ENCODE measurements around the gene CSF1R. TPM values are rescaled to one million over a fixed set of nuclear protein-coding genes. Genes with fewer than 3 reads are reported as not detected.
A peak's percentile ranks its signal among the peaks of the same experiment; 100 is the strongest.

Gene CSF1R
- total RNA-seq, 1 donor from 2014 or later: 21.2 TPM

DNA sequence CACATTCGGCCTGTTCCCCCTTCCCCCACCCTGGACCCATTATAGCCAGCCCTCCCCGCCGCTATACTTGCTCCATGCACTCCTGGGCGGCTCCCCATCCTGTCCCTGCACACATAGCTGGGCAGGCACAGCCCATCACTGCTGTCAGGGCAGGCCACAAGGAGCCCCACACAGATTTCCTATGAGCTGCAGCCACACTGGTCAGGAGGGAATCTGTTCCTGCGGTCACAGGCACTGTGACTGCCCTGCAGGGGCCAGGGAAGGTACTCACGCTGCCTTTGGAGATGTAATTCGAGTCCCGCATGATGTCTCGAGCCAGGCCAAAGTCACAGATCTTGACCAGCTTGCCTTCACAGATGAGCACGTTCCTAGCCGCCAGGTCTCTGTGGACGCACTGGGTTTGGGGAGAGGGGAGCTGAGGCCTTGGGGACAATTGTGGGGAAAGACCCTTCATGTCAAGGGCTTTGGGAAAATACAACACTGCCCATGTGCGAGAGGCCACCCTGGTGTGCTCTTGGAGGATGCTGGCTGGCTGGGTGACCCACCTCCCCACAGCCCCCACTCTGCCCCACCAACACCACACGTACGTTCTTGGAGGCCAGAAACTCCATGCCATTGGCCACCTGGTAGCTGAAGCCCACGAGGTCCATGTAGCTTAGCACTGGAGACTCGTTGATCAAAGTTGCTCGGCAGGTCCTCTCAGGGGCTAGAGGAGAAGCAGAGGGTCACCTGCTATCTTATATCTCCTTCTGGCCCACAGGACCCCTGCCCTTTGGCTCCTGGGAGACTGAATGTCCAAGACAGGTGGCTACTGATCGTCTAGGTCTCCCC is 34.5 kb upstream of the CSF1R start:
- no peak for DNase-seq

DNA sequence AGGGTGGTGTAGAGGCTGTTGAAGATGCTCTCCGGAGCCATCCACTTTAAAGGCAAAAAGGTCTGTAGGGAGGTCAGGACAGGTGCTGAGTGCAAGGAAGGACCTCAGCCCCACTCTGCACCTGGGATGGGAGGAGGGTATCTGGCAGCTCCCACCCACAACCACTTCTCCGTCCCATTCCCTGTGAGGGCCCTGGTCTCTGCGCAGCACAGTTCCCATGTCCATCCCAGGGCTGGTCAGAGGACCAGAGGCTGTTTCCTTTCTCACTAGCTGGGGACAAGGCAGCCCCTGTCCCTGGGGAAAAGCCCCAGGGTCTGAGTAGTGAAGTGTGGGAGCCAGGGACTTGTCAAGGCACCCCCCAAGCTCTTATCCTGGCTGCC is 33.7 kb upstream of the CSF1R start:
- DNase-seq: no peak

DNA sequence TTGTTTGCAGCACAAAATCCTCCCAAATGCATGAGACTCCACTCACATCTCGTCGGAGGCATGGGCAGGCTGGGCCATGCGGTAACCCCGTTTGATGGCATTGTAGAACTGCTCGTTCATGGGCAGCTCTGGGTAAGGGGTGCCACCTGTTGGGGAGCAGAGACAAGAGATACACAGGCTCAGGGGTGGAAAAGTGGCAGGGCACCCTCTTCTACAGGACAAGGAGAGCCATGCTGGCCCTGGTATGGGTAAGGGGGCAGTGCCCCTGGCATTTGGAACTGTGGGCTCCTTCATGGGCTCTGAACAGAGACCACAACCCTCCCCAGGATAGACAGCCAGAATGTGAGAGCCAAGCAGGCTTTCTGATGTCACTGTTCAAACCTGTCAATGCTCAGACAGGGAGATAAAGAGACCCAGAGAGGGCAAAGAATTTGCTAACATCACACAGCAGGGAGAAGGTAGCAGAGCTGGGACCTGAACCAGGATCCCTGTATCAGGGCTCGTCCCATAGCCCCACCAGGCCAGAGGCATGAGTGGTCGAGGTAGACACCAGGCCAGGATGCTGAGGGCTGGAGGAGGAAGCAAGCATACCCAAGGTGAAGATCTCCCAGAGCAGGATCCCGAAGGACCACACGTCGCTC is 33.2 kb upstream of the CSF1R start:
- DNase-seq: no peak

DNA sequence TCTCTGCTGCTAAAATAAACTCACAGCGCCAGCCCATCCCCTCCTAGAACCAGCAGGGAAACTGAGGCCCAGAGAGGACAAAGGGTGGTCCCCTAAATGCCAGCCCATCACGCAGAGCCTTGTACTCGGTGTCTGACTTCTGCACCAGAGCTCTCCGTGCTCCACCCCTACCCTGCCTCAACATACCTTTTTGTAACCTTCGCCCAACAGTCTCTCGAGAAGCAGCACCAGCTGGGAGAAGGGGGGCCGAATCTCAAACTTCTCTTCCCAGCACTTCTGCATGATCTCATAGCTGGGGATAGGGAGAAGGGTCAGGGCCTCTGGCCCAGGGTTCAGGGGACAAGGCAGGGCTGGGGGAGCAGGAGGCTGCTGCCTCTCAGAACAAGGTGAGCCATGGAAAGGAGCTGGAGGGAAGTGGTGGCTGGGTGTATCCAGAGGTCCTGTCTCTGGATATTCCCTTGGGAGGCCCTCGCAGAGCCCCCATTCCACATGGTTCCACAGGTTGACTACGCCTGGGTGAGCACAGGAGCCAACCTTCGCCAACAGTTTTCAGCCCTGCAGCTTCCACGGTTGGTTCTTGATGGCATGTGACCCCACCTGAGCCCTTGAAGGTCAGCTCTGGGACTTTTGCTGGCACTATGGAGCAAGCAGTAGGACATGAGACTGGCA is 32.3 kb upstream of the CSF1R start:
- DNase-seq: no peak

DNA sequence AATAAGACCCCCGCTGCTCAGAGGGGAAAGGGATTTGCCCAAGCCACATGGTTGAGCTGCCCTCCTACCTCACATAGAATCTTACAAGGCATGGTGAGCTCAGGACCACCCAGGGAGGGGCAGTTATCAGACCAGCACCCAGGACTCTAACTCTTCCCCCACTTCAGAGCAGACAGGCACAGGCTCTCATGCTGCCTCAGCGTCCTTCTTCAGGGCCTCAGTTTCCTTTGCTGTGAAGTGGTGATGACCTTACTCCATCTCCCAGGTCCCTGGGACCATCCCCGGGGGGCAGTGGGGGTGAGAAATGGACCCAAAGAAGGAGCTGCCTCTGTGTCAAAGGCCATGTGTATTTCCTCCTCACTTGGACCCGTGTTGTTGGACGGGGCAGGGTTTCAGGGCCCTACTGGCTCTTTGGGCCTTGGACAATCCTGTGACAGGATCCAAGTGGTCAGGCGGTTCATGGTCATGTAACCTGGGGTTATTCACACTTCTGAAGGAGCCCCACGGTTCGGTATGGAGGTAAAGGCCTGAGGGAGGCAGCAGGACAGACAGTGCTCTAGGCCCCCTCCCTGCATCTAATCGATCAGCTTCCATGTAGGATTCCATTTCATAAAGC is 31.7 kb upstream of the CSF1R start:
- DNase-seq: no peak

DNA sequence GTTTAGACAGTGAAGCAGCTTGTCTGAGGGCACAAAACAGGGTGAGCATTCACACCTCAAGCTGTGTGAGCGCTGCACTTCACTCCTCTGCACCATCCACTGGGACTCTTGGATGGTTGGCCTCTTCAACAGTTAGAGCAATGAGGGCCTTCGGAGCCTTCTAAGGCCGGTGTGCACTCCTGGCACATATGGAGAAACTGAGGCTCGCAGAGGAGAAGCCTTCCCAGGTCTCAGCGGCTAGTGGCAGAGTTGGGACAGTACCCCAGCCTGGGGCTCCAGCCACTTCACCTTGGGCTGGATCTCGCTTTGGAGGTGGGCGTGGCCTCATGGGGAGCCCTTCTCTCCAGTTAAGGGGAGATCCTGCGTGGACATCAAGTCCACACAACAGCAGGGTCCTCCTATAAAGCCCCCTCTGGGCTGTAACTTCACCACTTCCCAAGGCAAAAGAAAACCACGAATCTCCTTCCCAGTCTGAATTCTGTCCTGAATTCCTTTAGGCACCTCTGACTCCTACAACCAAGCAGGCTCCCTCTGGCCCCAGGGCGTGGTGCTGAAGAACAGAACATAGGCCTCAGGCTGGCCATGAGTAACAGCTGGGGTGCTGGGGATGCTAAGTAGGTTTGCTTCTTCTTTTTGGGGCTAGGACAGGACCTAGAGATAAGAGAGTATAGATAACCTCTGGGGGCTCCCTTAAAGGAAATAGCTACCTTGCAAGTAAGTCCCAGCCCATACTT is 30.5 kb upstream of the CSF1R start:
- no peak for DNase-seq

DNA sequence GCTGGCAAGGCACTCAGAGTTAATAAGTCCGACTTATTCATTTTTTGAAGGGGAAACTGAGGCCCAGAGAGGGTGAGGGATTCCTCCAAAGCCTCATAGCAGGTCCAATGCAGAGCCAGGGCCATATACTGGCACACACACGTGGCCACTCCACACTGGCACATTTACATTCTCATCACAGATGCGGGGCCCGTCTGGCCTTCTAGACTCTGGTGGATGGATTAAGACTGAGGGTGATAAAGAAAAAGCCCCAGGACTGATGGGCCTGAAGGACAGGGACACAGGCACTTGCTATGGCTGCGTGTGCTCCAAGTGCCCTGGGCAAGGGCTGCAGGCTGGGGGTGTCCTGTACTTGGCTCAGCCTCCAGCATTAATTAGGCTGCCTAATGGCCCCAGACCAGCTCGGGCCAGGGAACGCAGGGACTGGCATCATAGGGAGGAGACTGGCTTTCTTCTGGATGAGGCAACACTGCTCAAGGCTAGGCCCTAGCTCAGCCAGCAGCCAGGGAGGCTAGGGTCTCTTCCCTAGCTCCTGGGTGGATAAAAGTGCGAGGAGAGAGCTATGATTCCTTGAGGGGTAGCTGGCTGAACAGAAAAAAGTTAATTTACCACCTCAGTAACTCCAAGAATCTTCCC is 28.5 kb upstream of the CSF1R start:
- DNase-seq: no peak

DNA sequence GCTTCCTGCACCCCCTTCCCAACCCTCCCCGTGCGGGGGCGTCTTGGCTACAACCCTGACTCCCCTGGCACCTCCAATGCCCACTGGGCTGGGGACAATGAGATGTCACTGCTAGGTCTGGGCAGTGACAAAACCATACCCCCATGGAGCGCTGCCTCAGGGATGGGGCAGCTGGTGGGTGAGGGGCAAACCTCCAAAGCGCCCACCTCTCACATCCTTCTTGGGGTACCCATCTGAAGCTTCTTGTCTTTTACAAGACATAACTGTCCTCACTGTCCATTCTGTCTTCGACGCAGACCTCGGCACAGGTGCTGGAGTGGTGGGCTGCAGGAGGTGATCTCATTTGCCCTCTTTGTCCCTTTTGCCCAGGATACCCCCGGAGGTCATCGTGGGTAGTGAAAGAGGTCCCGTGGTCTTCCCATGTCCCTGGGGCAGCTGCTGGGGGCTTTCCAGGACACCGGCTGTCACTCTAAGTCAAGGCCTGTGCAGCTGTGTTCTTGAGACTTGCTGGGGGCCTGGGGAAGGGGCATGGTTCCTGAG is 27.8 kb upstream of the CSF1R start:
- no peak for DNase-seq

DNA sequence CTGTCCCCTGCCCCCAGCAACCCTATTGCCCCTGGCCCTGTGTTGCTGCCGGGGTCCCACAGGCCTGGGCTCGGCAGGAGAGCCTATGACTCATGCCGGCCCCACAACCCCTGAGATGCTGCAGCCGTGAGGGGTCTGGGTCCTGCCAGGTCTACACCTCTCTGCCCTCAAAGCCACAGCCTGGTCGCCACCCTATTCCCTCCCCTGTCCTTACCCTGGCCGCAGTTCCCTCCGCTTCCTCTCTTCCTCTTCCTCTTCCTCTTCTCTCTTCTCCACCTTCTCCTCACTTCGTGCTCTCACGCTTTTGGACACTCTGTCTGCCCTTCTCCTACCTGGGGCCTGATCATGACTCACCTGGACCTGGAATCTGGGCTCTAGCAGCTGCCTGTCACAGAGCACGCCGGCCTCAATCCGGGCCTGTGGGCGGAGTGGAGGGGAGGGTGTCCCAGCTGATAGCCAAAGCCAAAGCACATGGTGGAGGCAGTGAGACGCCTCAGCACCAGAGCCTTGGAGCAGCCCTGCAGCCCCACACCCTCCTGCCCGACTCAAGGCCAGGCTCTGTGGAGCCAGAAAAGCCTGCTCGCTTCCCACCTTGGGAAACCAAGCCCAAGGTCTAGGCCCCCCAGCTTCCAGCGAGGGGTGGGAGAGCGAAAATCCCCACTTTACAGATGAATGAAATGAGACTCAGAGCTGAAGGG is 26.8 kb upstream of the CSF1R start:
- DNase-seq: no peak

DNA sequence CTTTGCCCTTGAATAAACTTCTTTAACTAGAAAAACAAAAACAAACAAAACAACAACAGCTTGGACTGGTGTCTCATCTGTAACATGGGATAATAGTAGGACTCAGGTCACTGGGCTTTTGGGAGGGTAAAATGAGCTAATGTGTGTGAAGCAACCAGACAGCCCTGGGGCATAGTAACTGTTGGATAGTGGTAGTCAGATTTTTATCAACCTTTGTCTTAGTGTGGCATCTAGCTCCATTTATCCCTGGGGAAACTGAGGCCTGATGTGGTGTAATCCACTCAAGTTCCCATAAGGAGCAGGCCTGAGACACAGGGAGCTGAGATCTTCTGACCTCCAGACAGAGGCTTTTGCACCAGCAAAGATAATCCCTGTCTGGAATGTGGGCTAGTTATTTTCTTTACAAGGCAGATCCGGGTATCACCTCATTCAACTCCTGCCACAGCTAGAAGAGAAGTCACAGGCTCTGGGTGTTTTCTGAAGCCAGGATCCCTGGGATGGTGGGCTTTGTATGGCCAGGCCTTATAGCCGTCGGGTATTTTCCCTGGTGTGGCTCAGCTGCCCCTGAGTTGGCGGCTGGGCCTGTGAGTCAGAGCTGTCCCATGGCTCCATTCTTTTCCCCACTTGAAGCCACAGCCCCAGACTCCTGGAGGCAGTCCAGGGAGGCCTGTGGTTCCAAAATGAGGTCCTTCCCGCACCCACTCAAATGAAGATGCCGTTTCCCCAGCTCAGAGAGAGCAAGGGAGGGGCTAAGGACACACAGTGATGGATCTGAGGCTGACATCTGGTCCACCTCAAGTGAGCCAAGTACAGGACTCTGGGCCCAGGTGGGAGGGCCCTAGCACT is 26.1 kb upstream of the CSF1R start:
- DNase-seq: no peak

DNA sequence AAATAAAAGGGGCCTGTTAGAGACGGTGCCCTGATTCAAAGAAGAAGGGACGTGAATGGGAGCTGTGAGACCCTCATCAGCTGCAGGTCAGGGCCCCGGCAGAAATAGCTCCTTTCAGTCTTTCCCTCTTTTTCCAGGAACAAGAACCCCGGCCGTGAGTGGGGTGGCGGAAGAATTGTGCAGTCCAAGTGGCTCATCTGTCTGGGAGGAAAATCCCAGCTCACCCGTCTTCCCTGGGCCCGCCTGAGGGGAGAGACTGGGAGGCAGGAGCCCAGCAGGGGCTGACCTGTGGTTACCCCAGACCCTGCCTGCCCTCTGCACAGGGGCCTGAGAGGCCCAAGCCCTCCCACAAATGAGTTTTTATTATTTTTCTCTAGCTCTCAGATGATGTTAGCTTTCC is 24.8 kb upstream of the CSF1R start:
- DNase-seq: no peak

DNA sequence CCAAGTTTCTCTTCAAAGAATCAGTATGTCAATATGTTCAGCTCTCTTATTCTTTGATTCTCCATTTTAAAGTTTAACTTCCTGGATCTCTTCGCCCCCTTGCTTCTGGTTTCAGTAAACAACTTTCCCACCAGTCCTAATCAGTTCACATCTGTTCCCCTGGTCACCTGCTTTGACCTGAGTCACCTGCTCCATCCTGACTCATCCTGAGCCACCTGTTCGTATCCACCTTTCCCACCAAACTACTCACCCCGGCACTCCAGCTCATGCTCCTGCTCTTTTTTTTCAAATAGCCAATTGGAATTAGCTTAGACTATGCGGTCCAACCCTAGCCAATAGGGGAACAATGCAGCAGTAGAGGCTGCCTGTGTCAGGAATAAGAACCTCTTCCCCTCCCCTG is 23.6 kb upstream of the CSF1R start:
- no peak for DNase-seq

DNA sequence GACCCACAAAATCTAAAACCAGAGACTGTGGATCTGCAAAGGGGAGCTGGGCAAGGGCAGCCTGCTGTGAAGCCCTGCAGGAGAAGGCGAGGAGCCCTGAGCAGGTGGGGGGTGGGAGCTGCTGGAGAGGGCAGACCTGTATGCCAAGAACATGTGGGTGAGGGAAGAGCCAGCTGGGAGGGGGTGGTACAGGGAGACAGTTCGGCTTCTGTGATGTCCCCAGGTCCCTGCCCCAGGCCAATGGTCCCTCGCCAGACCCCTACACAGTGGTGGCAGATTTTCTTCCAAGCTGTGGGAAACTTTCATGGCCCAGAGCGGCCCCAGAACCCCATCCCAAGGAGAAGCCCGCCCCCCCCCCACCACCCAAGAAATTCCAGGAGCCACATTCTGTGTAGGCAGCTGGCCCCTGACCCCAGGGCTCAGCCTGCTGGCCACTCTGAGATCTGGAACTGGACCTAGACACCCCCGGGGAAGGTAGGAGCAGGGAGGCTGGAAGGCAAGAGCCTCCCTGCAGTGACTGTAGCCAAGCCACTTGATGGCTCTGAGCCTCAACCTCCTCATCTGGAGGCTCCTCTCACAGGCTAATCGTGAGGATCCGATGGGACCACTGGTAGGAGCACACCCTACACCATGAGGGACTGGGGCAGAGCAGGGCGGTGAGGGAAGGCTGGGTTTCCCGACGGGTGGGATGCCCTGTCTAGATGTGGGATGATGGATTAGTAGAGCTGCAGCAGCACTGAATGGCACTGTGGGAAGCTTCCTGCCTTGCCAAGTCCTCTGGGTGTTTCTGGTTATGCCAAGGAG is 22.6 kb upstream of the CSF1R start:
- DNase-seq: no peak

DNA sequence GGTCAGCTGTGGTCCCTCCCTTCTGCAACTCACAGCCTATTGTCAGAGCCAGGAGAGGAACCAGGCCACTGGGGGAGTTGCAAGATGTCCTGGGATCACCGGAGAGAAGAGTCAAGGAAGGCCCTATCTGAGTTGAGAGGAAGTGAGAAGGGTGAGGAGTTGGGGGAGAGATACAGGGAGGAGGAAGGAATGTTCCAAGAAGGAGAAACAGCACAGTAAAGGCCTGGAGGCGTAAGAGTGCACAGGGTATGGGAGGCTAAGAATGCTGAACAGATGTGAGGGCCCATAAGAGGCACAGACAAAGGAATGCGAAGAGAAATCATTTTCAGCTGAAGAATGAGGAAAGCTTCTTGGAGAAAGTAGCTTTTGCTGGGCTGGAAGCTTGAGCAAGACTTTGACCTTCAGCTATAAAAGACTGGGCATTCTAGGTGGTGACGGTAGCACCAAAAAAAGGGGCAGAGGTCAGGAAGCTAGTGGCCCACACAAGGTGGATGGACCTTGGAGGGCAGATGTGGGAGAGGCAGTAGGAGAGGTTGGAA is 21.6 kb upstream of the CSF1R start:
- DNase-seq: peak; percentile 75

DNA sequence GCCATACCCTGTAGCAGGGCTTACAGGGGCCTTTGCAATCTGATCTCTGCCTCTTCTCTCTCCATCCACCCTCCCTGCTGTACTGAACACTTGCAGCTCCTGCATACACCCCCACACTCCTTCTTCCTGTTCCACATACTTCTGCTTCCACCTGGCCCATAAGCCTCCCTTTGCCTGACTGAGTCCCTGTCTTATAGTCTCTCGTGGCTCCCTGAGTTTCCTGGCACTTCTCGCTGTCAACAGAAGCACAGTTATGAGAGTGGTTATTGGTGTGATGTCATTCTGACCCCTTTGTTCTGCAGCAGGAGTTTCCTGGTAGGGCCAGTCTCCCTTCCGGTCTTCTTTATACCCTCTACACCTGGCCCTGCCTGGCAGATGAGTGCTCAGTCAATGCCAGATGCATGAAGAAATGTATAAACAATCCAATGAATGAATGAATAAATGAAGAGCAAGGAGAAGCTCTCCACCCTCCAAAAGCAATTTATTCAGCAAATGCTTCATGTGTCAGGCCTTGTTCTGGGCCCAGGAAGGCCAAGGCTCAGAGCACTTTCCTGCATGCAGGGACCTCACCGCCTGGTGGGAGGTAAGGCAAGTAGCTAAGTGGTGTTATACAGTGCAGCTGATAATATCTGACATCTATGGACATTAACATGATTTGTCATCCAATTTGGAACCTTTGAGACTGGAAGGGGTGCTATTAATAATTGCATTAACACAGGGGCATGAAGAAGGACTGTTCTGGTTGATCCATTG is 20.5 kb upstream of the CSF1R start:
- no peak for DNase-seq

DNA sequence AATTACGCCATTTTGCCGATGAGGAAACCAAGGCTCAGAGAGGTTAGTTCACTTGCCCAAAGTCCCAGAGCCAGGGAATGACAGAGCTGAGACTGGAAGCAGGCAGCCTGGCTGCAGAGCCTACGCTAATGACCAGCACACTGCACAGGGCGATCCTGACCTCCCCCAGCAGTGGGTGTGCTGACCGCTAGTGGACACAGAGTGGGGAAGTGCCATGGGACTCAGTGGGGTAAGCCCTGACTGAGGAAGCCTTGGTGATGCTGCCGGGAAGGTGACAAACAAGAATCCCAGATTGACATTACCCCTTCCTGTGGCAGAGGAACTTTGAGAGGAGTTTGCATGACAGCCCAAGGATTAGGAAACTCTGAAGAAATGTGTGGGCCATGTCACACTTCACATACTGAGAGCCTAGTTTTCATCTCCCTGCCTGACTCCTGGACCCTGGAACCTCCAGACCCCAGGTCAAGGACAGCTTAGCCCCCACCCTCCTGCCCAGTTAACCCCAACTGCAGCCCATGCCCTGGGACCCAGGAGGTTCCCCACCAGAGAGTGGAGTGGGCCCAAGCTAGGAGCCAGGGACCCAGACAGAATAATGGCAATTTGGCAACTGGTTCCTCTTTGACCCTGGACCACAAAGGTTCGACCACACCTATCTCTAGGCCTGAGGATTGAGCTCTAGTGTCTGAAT is 19.7 kb upstream of the CSF1R start:
- DNase-seq: no peak

DNA sequence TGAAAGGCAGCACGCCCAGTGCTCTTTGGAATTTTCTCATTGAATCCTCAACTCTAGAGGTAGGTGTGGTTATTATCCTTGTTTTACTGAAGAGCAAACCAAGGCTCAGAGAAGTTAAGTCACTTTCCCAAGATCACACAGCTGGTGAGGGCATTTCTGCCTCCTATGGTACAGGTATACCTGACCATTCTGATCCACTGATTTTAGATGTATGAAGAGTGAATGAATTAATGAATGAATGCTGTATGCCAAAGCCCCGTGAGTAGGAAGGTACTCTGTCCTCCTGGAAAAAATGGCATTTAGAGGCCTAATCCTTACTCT is 18.2 kb upstream of the CSF1R start:
- DNase-seq: no peak
